ENCODE data around the gene XYLT2. TPM values are rescaled to one million over a fixed set of nuclear protein-coding genes. Genes with fewer than 3 reads are reported as not detected.

XYLT2 gene
- polyA plus RNA-seq (2013, experiment 1 of 2), result 27.9 TPM
- polyA plus RNA-seq (2013, experiment 2 of 2), result 27.6 TPM

DNA sequence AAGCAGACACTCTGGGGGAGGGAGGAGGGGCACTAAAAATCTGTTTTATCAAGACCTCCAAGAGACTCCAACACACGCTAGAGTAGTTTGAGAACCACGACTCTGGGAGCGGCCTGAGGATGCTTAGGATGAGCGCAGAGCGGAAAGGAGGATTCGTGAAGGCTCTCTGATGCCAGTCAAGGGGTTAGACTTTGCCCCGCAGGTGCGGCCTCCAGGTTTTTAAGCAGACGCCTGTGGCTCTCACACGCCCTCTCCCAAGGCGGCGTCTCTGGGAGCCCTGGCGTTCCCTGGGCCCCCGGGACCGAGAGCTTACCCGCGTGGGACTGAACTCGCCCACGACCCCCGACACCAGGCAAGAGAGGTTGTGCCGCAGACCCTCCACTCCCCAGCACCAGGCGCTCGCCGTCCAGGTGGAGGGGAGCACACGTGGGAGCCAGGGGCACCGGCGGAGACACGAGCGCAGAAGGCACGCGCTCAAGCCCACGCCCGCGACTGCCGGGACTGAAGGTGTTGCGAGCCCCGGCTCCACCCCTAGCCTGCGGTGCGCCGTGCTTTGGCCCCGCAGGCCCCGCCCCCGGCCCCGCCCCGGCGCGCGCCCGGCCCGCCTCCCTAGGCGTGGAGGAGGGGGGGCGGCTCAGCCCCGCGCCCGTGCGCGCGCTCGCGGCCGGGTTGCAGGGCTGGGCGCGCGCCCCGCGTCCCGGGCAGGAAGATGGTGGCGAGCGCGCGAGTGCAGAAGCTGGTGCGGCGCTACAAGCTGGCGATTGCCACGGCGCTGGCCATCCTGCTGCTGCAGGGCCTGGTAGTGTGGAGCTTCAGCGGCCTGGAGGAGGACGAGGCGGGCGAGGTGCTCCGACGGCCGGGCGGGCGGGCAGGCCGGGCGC is at the start of gene XYLT2:
Gene XYLT2 (plus strand): TSS at position 695 of the 881 bp plus-strand sequence. CDS start 15 bp downstream, at position 710.
- Histone ChIP-seq H3K79me1 (replicated peaks; ENCODE audit: low read length, poor library complexity, severe bottlenecking) (peaks cover 21% of the 10 kb centered on the region), H3K4me3 (ENCODE audit: insufficient read depth in 1 of 2, low read depth in 1 of 2, low read length in 2 of 2) (peak within 1 kb of the TSS; percentile 99), H3K4me2 (ENCODE audit: low read length, poor library complexity, severe bottlenecking) (peak within 1 kb of the TSS; percentile 82), H3K36me3 (ENCODE audit: control insufficient read depth in 1 of 2, insufficient read depth in 2 of 2, low read depth in 1 of 2, low read length in 2 of 2) (peaks cover 0 to 3% of the 10 kb centered on the region in 2 experiments), H3K18ac (ENCODE audit: low read depth in 1 of 2, low read length in 2 of 2) (peak within 1 kb of the TSS; percentile 96 to 100), H3K27ac (ENCODE audit: low read length, poor library complexity, severe bottlenecking) (peak within 1 kb of the TSS; percentile 20), H3K9ac (ENCODE audit: low read length) (peak within 1 kb of the TSS; percentile 92), H2BK120ac (ENCODE audit: low read depth, low read length) (peak within 1 kb of the TSS; percentile 84), H3K23ac (ENCODE audit: low read length in 2 of 2) (peak within 1 kb of the TSS in 1 of 2 experiments; percentile 99), H3K4me1 (ENCODE audit: control insufficient read depth, insufficient read depth, low read depth, low read length) (peaks cover 30% of the 10 kb centered on the region), H4K91ac (ENCODE audit: low read length) (peak within 1 kb of the TSS; percentile 94), H2AK5ac (ENCODE audit: low read length, severe bottlenecking) (no peak within 1 kb of the TSS), H3K4ac (ENCODE audit: low read depth in 1 of 2, low read length in 2 of 2) (peak within 1 kb of the TSS; percentile 93 to 94), H2BK5ac (ENCODE audit: low read depth, low read length, poor library complexity, severe bottlenecking) (peak within 1 kb of the TSS; percentile 51), H3K9me3 (ENCODE audit: control insufficient read depth, low read length) (no peaks in the 10 kb centered on the region), H4K8ac (ENCODE audit: low read length) (peak within 1 kb of the TSS; percentile 97), H2BK15ac (ENCODE audit: low read depth, poor library complexity, severe bottlenecking) (peak within 1 kb of the TSS; percentile 34), H2BK12ac (ENCODE audit: low read length in 2 of 2) (peak within 1 kb of the TSS in 1 of 2 experiments; percentile 67), H2AFZ (ENCODE audit: low read depth, low read length) (peak within 1 kb of the TSS; percentile 98), H3K27me3 (ENCODE audit: control insufficient read depth in 1 of 2, insufficient read depth in 1 of 2, low read length in 2 of 2) (no peaks in the 10 kb centered on the region), H3K14ac (ENCODE audit: low read length in 2 of 2) (peak within 1 kb of the TSS in 1 of 2 experiments; percentile 99)
- 6% methylated on average over 82 of the region's 87 CpGs for WGBS
- DNase-seq, result peak; percentile 83

DNA sequence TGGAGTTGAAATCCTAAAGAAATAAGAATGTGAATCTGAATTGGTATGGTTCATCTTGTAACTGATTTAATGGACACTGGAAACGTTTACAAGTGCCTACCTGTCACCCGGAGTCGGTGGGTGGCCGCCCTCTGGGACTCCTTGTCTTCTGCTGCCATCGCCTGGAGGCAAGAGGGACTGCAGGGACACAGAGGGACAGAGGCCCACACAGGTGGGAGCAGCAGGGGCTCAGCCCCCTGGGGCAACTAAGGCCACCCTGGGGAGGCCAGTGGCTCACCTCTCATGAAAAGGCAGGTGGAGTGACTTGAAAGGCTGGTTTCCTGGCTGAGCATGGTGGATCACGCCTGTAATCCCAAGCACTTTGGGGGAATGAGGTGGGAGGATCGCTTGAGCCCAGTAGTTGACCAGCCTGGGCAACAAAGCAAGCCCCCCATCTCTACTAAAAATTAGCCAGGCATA is 48.5 kb upstream of the XYLT2 start:
- Histone ChIP-seq H3K4me1 (ENCODE audit: control insufficient read depth, insufficient read depth, low read depth, low read length) (peaks cover 3% of the 10 kb centered on the region), H2BK12ac (ENCODE audit: low read length in 2 of 2) (no peak overlapping the region), H3K14ac (ENCODE audit: low read length in 2 of 2) (no peak overlapping the region), H2AFZ (ENCODE audit: low read depth, low read length) (no peak overlapping the region), H3K27me3 (ENCODE audit: control insufficient read depth in 1 of 2, insufficient read depth in 1 of 2, low read length in 2 of 2) (no peaks in the 10 kb centered on the region), H3K36me3 (ENCODE audit: control insufficient read depth in 1 of 2, insufficient read depth in 2 of 2, low read depth in 1 of 2, low read length in 2 of 2) (no peaks in the 10 kb centered on the region), H3K9me3 (ENCODE audit: control insufficient read depth, low read length) (no peaks in the 10 kb centered on the region), H3K4me2 (ENCODE audit: low read length, poor library complexity, severe bottlenecking) (no peak overlapping the region), H4K91ac (ENCODE audit: low read length) (no peak overlapping the region), H3K4me3 (ENCODE audit: insufficient read depth in 1 of 2, low read depth in 1 of 2, low read length in 2 of 2) (no peak overlapping the region), H3K9ac (ENCODE audit: low read length) (no peak overlapping the region), H3K23ac (ENCODE audit: low read length in 2 of 2) (no peak overlapping the region), H3K18ac (ENCODE audit: low read depth in 1 of 2, low read length in 2 of 2) (no peak overlapping the region), H2BK120ac (ENCODE audit: low read depth, low read length) (no peak overlapping the region), H2AK5ac (ENCODE audit: low read length, severe bottlenecking) (no peak overlapping the region), H2BK15ac (ENCODE audit: low read depth, poor library complexity, severe bottlenecking) (no peak overlapping the region), H2BK5ac (ENCODE audit: low read depth, low read length, poor library complexity, severe bottlenecking) (no peak overlapping the region), H3K79me1 (replicated peaks; ENCODE audit: low read length, poor library complexity, severe bottlenecking) (no peaks in the 10 kb centered on the region), H3K4ac (ENCODE audit: low read depth in 1 of 2, low read length in 2 of 2) (no peak overlapping the region), H3K27ac (ENCODE audit: low read length, poor library complexity, severe bottlenecking) (no peak overlapping the region), H4K8ac (ENCODE audit: low read length) (no peak overlapping the region)
- WGBS, result 20% methylated on average over 7 of the region's 7 CpGs
- peak; percentile 62 for DNase-seq

DNA sequence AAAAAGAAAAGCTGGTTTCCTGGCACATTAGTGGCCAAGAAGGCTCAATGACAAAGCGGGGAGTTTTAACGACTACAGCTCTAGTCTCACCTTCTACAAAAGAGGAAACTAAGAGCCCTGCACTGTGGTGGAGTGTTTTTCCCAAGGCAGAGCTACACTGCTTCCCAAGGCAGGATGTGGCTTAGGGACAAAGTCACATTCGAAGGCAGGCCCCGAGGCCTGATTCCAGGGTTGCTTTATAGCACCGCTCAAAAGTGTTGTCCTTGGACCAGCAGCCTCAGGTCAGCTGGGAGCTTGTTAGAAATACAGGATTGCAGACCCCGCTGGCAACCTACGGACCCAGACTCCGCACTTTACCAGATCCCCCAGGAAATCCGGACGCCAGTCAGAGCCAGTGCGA is 47.9 kb upstream of the XYLT2 start:
- H3K4ac ChIP-seq (ENCODE audit: low read depth in 1 of 2, low read length in 2 of 2), result no peak overlapping the region

DNA sequence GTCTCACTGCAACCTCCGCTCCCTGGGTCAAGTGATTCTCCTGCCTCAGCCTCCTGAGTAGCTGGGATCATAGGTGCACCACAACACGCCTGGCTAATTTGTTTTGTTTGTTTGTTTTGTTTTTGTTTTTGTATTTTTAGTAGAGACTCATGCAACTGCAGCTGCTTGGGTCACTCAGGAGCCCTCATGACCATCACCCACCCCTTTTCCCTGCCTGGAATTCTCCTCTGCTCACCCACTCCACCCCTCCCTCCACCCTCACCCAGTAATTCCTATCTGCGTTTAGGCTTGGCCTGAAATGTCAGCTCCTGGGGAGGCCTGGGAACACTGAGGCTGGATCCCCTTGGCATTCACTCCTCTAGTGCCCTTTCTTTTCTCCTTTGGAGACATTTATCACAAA is 46.1 kb upstream of the XYLT2 start:
- Histone ChIP-seq H2BK12ac (ENCODE audit: low read length in 2 of 2) (no peak overlapping the region), H2AFZ (ENCODE audit: low read depth, low read length) (no peak overlapping the region), H2AK5ac (ENCODE audit: low read length, severe bottlenecking) (peak overlapping the region; percentile 72), H4K91ac (ENCODE audit: low read length) (no peak overlapping the region), H3K4ac (ENCODE audit: low read depth in 1 of 2, low read length in 2 of 2) (no peak overlapping the region), H3K4me3 (ENCODE audit: insufficient read depth in 1 of 2, low read depth in 1 of 2, low read length in 2 of 2) (no peak overlapping the region), H2BK5ac (ENCODE audit: low read depth, low read length, poor library complexity, severe bottlenecking) (no peak overlapping the region), H3K27me3 (ENCODE audit: control insufficient read depth in 1 of 2, insufficient read depth in 1 of 2, low read length in 2 of 2) (no peaks in the 10 kb centered on the region), H3K79me1 (replicated peaks; ENCODE audit: low read length, poor library complexity, severe bottlenecking) (no peaks in the 10 kb centered on the region), H3K14ac (ENCODE audit: low read length in 2 of 2) (no peak overlapping the region), H4K8ac (ENCODE audit: low read length) (no peak overlapping the region), H3K4me1 (ENCODE audit: control insufficient read depth, insufficient read depth, low read depth, low read length) (peaks cover 3% of the 10 kb centered on the region), H3K36me3 (ENCODE audit: control insufficient read depth in 1 of 2, insufficient read depth in 2 of 2, low read depth in 1 of 2, low read length in 2 of 2) (no peaks in the 10 kb centered on the region), H3K18ac (ENCODE audit: low read depth in 1 of 2, low read length in 2 of 2) (peak overlapping the region in 1 of 2 experiments; percentile 28), H2BK120ac (ENCODE audit: low read depth, low read length) (no peak overlapping the region), H3K4me2 (ENCODE audit: low read length, poor library complexity, severe bottlenecking) (no peak overlapping the region), H3K9me3 (ENCODE audit: control insufficient read depth, low read length) (no peaks in the 10 kb centered on the region), H3K9ac (ENCODE audit: low read length) (no peak overlapping the region), H3K23ac (ENCODE audit: low read length in 2 of 2) (peak overlapping the region in 1 of 2 experiments; percentile 85), H2BK15ac (ENCODE audit: low read depth, poor library complexity, severe bottlenecking) (no peak overlapping the region), H3K27ac (ENCODE audit: low read length, poor library complexity, severe bottlenecking) (no peak overlapping the region)
- WGBS, result 60% methylated on average over 2 of the region's 3 CpGs
- no peak for DNase-seq

More for the DNA sequence above, 47.9 kb upstream of the XYLT2 start:
- Histone ChIP-seq H3K27ac (ENCODE audit: low read length, poor library complexity, severe bottlenecking) (no peak overlapping the region), H3K4me3 (ENCODE audit: insufficient read depth in 1 of 2, low read depth in 1 of 2, low read length in 2 of 2) (no peak overlapping the region), H3K79me1 (replicated peaks; ENCODE audit: low read length, poor library complexity, severe bottlenecking) (no peaks in the 10 kb centered on the region), H2BK15ac (ENCODE audit: low read depth, poor library complexity, severe bottlenecking) (no peak overlapping the region), H2BK12ac (ENCODE audit: low read length in 2 of 2) (no peak overlapping the region), H3K23ac (ENCODE audit: low read length in 2 of 2) (no peak overlapping the region), H2BK120ac (ENCODE audit: low read depth, low read length) (no peak overlapping the region), H3K9me3 (ENCODE audit: control insufficient read depth, low read length) (no peaks in the 10 kb centered on the region), H2AK5ac (ENCODE audit: low read length, severe bottlenecking) (peak overlapping the region; percentile 87), H3K36me3 (ENCODE audit: control insufficient read depth in 1 of 2, insufficient read depth in 2 of 2, low read depth in 1 of 2, low read length in 2 of 2) (no peaks in the 10 kb centered on the region), H2BK5ac (ENCODE audit: low read depth, low read length, poor library complexity, severe bottlenecking) (no peak overlapping the region), H3K18ac (ENCODE audit: low read depth in 1 of 2, low read length in 2 of 2) (no peak overlapping the region), H3K9ac (ENCODE audit: low read length) (no peak overlapping the region), H4K8ac (ENCODE audit: low read length) (no peak overlapping the region), H2AFZ (ENCODE audit: low read depth, low read length) (no peak overlapping the region), H3K4me1 (ENCODE audit: control insufficient read depth, insufficient read depth, low read depth, low read length) (peaks cover 3% of the 10 kb centered on the region), H3K27me3 (ENCODE audit: control insufficient read depth in 1 of 2, insufficient read depth in 1 of 2, low read length in 2 of 2) (no peaks in the 10 kb centered on the region), H4K91ac (ENCODE audit: low read length) (no peak overlapping the region), H3K4me2 (ENCODE audit: low read length, poor library complexity, severe bottlenecking) (no peak overlapping the region), H3K14ac (ENCODE audit: low read length in 2 of 2) (no peak overlapping the region)
- DNase-seq, result no peak
- WGBS, result 75% methylated on average over 11 of the region's 11 CpGs

All from mesenchymal stem cell (in vitro differentiated cells and primary cell).